Ovary (tissue), 9 donors: ENCODE data around the gene FOSL1. TPM values are rescaled to one million over a fixed set of nuclear protein-coding genes. Genes with fewer than 3 reads are reported as not detected.
"Not testable (repeated sequence)": the region's sequence is repeated elsewhere in the genome, so short reads cannot be mapped to it uniquely, and the experiment has no call there.

Experiments used
- DNase-seq, 5 donors: peaks; one replicate each; pipeline ENCODE4 v3.0.0-alpha.2; 2019 to 2020
- H3K27ac ChIP-seq, 2 donors: fragments of 200-600 bp; one replicate each; pipeline versions ENCODE4 v1.5.1 to v1.8.0; 2019 to 2022
- H3K27me3 ChIP-seq: fragments of 200-600 bp; one replicate; pipeline ENCODE4 v1.8.0; 2022
- H3K36me3 ChIP-seq: fragments of 200-600 bp; sonication (generic); one replicate; pipeline ENCODE4 v1.5.1; 2019
- H3K4me1 ChIP-seq: one replicate; pipeline ENCODE4 v1.8.1; 2013; ENCODE audit warnings: mild to moderate bottlenecking, moderate library complexity; ENCODE audit not compliant: insufficient read depth
- H3K4me3 ChIP-seq: fragments of 200-600 bp; sonication (generic); one replicate; pipeline ENCODE4 v1.5.1; 2017
- H3K9me3 ChIP-seq, 2 donors: fragments of 200-600 bp in 1 of 2; sonication (generic) in 1 of 2; one replicate each; pipeline versions ENCODE4 v1.5.1 to v1.8.1; 2013 to 2019; ENCODE audit warnings: mild to moderate bottlenecking in 1 of 2, moderate library complexity in 1 of 2
- CTCF ChIP-seq, 3 donors: fragments of 450-650 bp in 2 of 3; fragments of 200-600 bp in 1 of 3; IDR thresholded peaks; one replicate each; pipeline versions ENCODE4 v1.5.1 to v1.8.0; 2016 to 2022; ENCODE audit warnings: antibody characterized with exemption in 3 of 3, mild to moderate bottlenecking in 1 of 3
- EP300 ChIP-seq: sonication (generic); formaldehyde crosslinking; IDR thresholded peaks from one replicate; pipeline ENCODE4 v1.6.1; 2017; ENCODE audit warnings: antibody characterized with exemption
- POLR2A ChIP-seq: fragments of 450-650 bp; IDR thresholded peaks from one replicate; pipeline ENCODE4 v1.6.1; 2017; ENCODE audit warnings: antibody characterized with exemption, mild to moderate bottlenecking, moderate library complexity
- WGBS, 3 donors: extraction: QIAGEN DNeasy Blood & Tissue Kit in 1 of 3; methylation state at CpG; one replicate each; pipeline versions ENCODE4 v1.1.5 to v1.1.7; 2013 to 2017; 5-methylcytosine and 5-hydroxymethylcytosine counted together
- intact Hi-C, 4 donors: fragments of 100-400 bp; cut with DNase I; formaldehyde crosslinking; loops; one replicate each; pipeline versions ENCODE4 v1.11.0 to v1.15.1; 2022 to 2023
- polyA plus RNA-seq, 2 donors: library from polyadenylated mRNA; stranded (reverse); fragments of 200-250 nt in 1 of 2; fragments of 350-450 nt in 1 of 2; fragmentation: Illumina TruSeq in 1 of 2; extraction: RNeasy Lipid Tissue Mini Kit (QIAGEN cat#74804) in 1 of 2; gene quantifications; one replicate each; pipeline ENCODE4 v1.2.3, GENCODE V29; 2013 to 2014
- total RNA-seq, 7 donors: library from RNA; depleted of rRNA in 2 of 7; stranded (reverse); fragments of >200 nt in 2 of 7; fragmentation: NEBNext Ultra II Directional in 3 of 7; extraction: Animal tissue kit (Norgen Biotek cat#: 25700) in 3 of 7; gene quantifications; one replicate each; pipeline versions ENCODE4 v1.1.0 to v1.2.4, GENCODE V29; 2016 to 2023
- donor health status: DM: no; HTN: no; CAD: no; lungs with moderate emphysema.
- donor health status: DM: no; HTN: no; CAD: no.
- donor health status: Bipolar disorder and iron deficiency.
- donor health status: DM: yes; HTN: yes; CAD: no.
- donor health status: DM: no; HTN: no; CAD: no.
- donor health status: DM: yes; HTN: yes; CAD: no.

FOSL1 gene
- total and polyA plus RNA-seq, 9 donors = 0.61 to 9.4 (median 1.0) TPM

GRCh38 chr11:65851083-65851579, 49.1 kb downstream of the FOSL1 start:
- TF ChIP-seq POLR2A (no peak), CTCF (IDR thresholded peaks at IDR 0.05) (no peak), EP300 (no peak)
- Histone ChIP-seq H3K4me1 (peaks cover 2% of the 10 kb centered on the region), H3K4me3 (no peak overlapping the region), H3K27ac (no peak overlapping the region), H3K27me3 (no peaks in the 10 kb centered on the region), H3K9me3 (no peaks in the 10 kb centered on the region), H3K36me3 (no peaks in the 10 kb centered on the region)
- peak in 1 of 5 donors; percentile 30 for DNase-seq
- intact Hi-C loops = no loop called here
- WGBS, 3 donors = 84 to 90% (median 87%) methylated on average over 13 to 14 of the region's 14 CpGs

GRCh38 chr11:65850217-65851082, 49.7 kb downstream of the FOSL1 start:
- Histone ChIP-seq H3K9me3 (no peaks in the 10 kb centered on the region), H3K4me1 (peaks cover 1% of the 10 kb centered on the region), H3K36me3 (no peaks in the 10 kb centered on the region), H3K27me3 (no peaks in the 10 kb centered on the region), H3K4me3 (no peak overlapping the region), H3K27ac (no peak overlapping the region)
- peak in 2 of 5 donors; percentile 19 to 32 for DNase-seq
- WGBS, 3 donors = 47 to 60% (median 50%) methylated on average over 20 of the region's 20 CpGs
- intact Hi-C loops = no loop called here
- TF ChIP-seq EP300 = no peak
- TF ChIP-seq POLR2A = no peak
- TF ChIP-seq CTCF (IDR thresholded peaks at IDR 0.05) = no peak

- Histone ChIP-seq H3K36me3 (no peaks in the 10 kb centered on the region), H3K4me3 (no peak overlapping the region), H3K27ac (no peak overlapping the region), H3K27me3 (no peaks in the 10 kb centered on the region), H3K4me1 (peaks cover 1% of the 10 kb centered on the region), H3K9me3 (no peaks in the 10 kb centered on the region)
- TF ChIP-seq EP300 (no peak), CTCF (IDR thresholded peaks at IDR 0.05) (no peak), POLR2A (no peak)
- DNase-seq = no peak
- intact Hi-C loops = no loop called here
- 17 to 27% (median 22%) methylated on average over 16 of the region's 16 CpGs for WGBS, 3 donors
Observed at GRCh38 chr11:65849771-65850216, 50.4 kb downstream of the FOSL1 start.

GRCh38 chr11:65849366-65849765, 50.8 kb downstream of the FOSL1 start:
- Histone ChIP-seq H3K27ac (no peak overlapping the region), H3K27me3 (no peaks in the 10 kb centered on the region), H3K4me3 (no peak overlapping the region), H3K9me3 (no peaks in the 10 kb centered on the region), H3K36me3 (no peaks in the 10 kb centered on the region), H3K4me1 (peaks cover 1% of the 10 kb centered on the region)
- peak in 1 of 5 donors; percentile 26 for DNase-seq
- WGBS, 3 donors = 50 to 62% (median 59%) methylated on average over 8 of the region's 8 CpGs
- TF ChIP-seq POLR2A (no peak), EP300 (no peak), CTCF (IDR thresholded peaks at IDR 0.05) (no peak)
- intact Hi-C loops = no loop called here

- intact Hi-C loops, H3K4me3 ChIP-seq, DNase-seq, H3K27ac ChIP-seq, H3K4me1 ChIP-seq, H3K27me3 ChIP-seq, H3K9me3 ChIP-seq, H3K36me3 ChIP-seq: not testable (repeated sequence)
- 32 to 47% (median 32%) methylated on average over 7 of the region's 7 CpGs for WGBS, 3 donors
Observed at GRCh38 chr11:65848693-65849092, 51.5 kb downstream of the FOSL1 start.
